ENCODE measurements around the gene CNTNAP5. TPM values are rescaled to one million over a fixed set of nuclear protein-coding genes. Genes with fewer than 3 reads are reported as not detected.

CNTNAP5 gene
- total RNA-seq, 1 experiment from 2014 or later: not detected

- no peaks in the 10 kb centered on the region for H3K27me3 ChIP-seq
- no peaks in the 10 kb centered on the region for H3K4me1 ChIP-seq
- H3K9me3 ChIP-seq (replicated peaks): no peaks in the 10 kb centered on the region
- no peak overlapping the region for H3K4me3 ChIP-seq
- no peaks in the 10 kb centered on the region for H3K36me3 ChIP-seq
- DNase-seq: no peak
- H3K27ac ChIP-seq: no peak overlapping the region
Observed at GRCh38 chr2:124092651-124093050, 67.6 kb downstream of the CNTNAP5 start.

- H3K4me3 ChIP-seq: no peak overlapping the region
- no peaks in the 10 kb centered on the region for H3K9me3 ChIP-seq (replicated peaks)
- H3K4me1 ChIP-seq: no peaks in the 10 kb centered on the region
- no peaks in the 10 kb centered on the region for H3K36me3 ChIP-seq
- no peaks in the 10 kb centered on the region for H3K27me3 ChIP-seq
- H3K27ac ChIP-seq: no peak overlapping the region
- DNase-seq: no peak
Observed at GRCh38 chr2:124104914-124105313, 79.8 kb downstream of the CNTNAP5 start.

- Histone ChIP-seq H3K36me3 (no peaks in the 10 kb centered on the region), H3K4me3 (no peak overlapping the region), H3K9me3 (replicated peaks) (no peaks in the 10 kb centered on the region), H3K27me3 (no peaks in the 10 kb centered on the region), H3K27ac (no peak overlapping the region), H3K4me1 (no peaks in the 10 kb centered on the region)
- DNase-seq: no peak
Observed at GRCh38 chr2:124112206-124112605, 87.1 kb downstream of the CNTNAP5 start.

- no peaks in the 10 kb centered on the region for H3K4me1 ChIP-seq
- no peak overlapping the region for H3K4me3 ChIP-seq
- H3K9me3 ChIP-seq (replicated peaks): no peaks in the 10 kb centered on the region
- no peak for DNase-seq
- H3K27me3 ChIP-seq: no peaks in the 10 kb centered on the region
- H3K27ac ChIP-seq: no peak overlapping the region
- H3K36me3 ChIP-seq: no peaks in the 10 kb centered on the region
Observed at GRCh38 chr2:124112966-124113365, 87.9 kb downstream of the CNTNAP5 start.

- Histone ChIP-seq H3K4me3 (no peak overlapping the region), H3K27ac (no peak overlapping the region), H3K9me3 (replicated peaks) (no peaks in the 10 kb centered on the region), H3K27me3 (no peaks in the 10 kb centered on the region), H3K4me1 (no peaks in the 10 kb centered on the region), H3K36me3 (no peaks in the 10 kb centered on the region)
- DNase-seq: no peak
Observed at GRCh38 chr2:124120246-124120645, 95.2 kb downstream of the CNTNAP5 start.

- H3K36me3 ChIP-seq: no peaks in the 10 kb centered on the region
- no peaks in the 10 kb centered on the region for H3K27me3 ChIP-seq
- no peak overlapping the region for H3K27ac ChIP-seq
- H3K9me3 ChIP-seq (replicated peaks): no peaks in the 10 kb centered on the region
- H3K4me3 ChIP-seq: no peak overlapping the region
- DNase-seq: no peak
- H3K4me1 ChIP-seq: no peaks in the 10 kb centered on the region
Observed at GRCh38 chr2:124121106-124121505, 96.0 kb downstream of the CNTNAP5 start.

GRCh38 chr2:124121760-124122275 lies 96.7 kb downstream of the CNTNAP5 start:
- H3K4me3 ChIP-seq: no peak overlapping the region
- DNase-seq: no peak
- H3K9me3 ChIP-seq (replicated peaks): no peaks in the 10 kb centered on the region
- H3K27ac ChIP-seq: no peak overlapping the region
- H3K4me1 ChIP-seq: no peaks in the 10 kb centered on the region
- H3K27me3 ChIP-seq: no peaks in the 10 kb centered on the region
- no peaks in the 10 kb centered on the region for H3K36me3 ChIP-seq

- Histone ChIP-seq H3K4me1 (no peaks in the 10 kb centered on the region), H3K4me3 (no peak overlapping the region), H3K9me3 (replicated peaks) (no peaks in the 10 kb centered on the region), H3K36me3 (no peaks in the 10 kb centered on the region), H3K27me3 (no peaks in the 10 kb centered on the region), H3K27ac (no peak overlapping the region)
- DNase-seq: no peak
Observed at GRCh38 chr2:124122340-124122739, 97.3 kb downstream of the CNTNAP5 start.

- no peak overlapping the region for H3K4me3 ChIP-seq
- H3K4me1 ChIP-seq: no peaks in the 10 kb centered on the region
- H3K9me3 ChIP-seq (replicated peaks): no peaks in the 10 kb centered on the region
- DNase-seq: no peak
- H3K36me3 ChIP-seq: no peaks in the 10 kb centered on the region
- no peaks in the 10 kb centered on the region; the same call in 1 of the 2 replicates for H3K27me3 ChIP-seq
- no peak overlapping the region for H3K27ac ChIP-seq
Observed at GRCh38 chr2:124131276-124131675, 106.2 kb downstream of the CNTNAP5 start.

GRCh38 chr2:124136110-124136509 lies 111.0 kb downstream of the CNTNAP5 start:
- no peaks in the 10 kb centered on the region for H3K4me1 ChIP-seq
- H3K36me3 ChIP-seq: no peaks in the 10 kb centered on the region
- no peak for DNase-seq
- H3K9me3 ChIP-seq (replicated peaks): no peaks in the 10 kb centered on the region
- H3K27me3 ChIP-seq: peaks cover 5% of the 10 kb centered on the region
- H3K4me3 ChIP-seq: no peak overlapping the region
- H3K27ac ChIP-seq: no peak overlapping the region

- Histone ChIP-seq H3K27me3 (peaks cover 5% of the 10 kb centered on the region), H3K27ac (no peak overlapping the region), H3K9me3 (replicated peaks) (no peaks in the 10 kb centered on the region), H3K4me3 (no peak overlapping the region), H3K4me1 (no peaks in the 10 kb centered on the region), H3K36me3 (no peaks in the 10 kb centered on the region)
- no peak for DNase-seq
Observed at GRCh38 chr2:124138076-124138475, 113.0 kb downstream of the CNTNAP5 start.

GRCh38 chr2:124145982-124146381 lies 120.9 kb downstream of the CNTNAP5 start:
- H3K36me3 ChIP-seq: no peaks in the 10 kb centered on the region
- no peaks in the 10 kb centered on the region for H3K4me1 ChIP-seq
- no peaks in the 10 kb centered on the region for H3K9me3 ChIP-seq (replicated peaks)
- DNase-seq: no peak
- no peak overlapping the region for H3K27ac ChIP-seq
- H3K27me3 ChIP-seq: no peaks in the 10 kb centered on the region
- H3K4me3 ChIP-seq: no peak overlapping the region

GRCh38 chr2:124147552-124147951 lies 122.5 kb downstream of the CNTNAP5 start:
- no peak overlapping the region for H3K27ac ChIP-seq
- no peaks in the 10 kb centered on the region for H3K27me3 ChIP-seq
- H3K4me1 ChIP-seq: no peaks in the 10 kb centered on the region
- no peak for DNase-seq
- no peak overlapping the region for H3K4me3 ChIP-seq
- no peaks in the 10 kb centered on the region for H3K9me3 ChIP-seq (replicated peaks)
- H3K36me3 ChIP-seq: no peaks in the 10 kb centered on the region

- Histone ChIP-seq H3K27ac (no peak overlapping the region), H3K27me3 (no peaks in the 10 kb centered on the region), H3K4me1 (no peaks in the 10 kb centered on the region), H3K4me3 (no peak overlapping the region), H3K9me3 (replicated peaks) (no peaks in the 10 kb centered on the region), H3K36me3 (no peaks in the 10 kb centered on the region)
- no peak for DNase-seq
Observed at GRCh38 chr2:124149571-124149970, 124.5 kb downstream of the CNTNAP5 start.

- H3K27me3 ChIP-seq: no peaks in the 10 kb centered on the region
- no peak for DNase-seq
- H3K27ac ChIP-seq: no peak overlapping the region
- H3K4me1 ChIP-seq: no peaks in the 10 kb centered on the region
- no peak overlapping the region for H3K4me3 ChIP-seq
- H3K9me3 ChIP-seq (replicated peaks): no peaks in the 10 kb centered on the region
- no peaks in the 10 kb centered on the region for H3K36me3 ChIP-seq
Observed at GRCh38 chr2:124151691-124152090, 126.6 kb downstream of the CNTNAP5 start.

- Histone ChIP-seq H3K36me3 (no peaks in the 10 kb centered on the region), H3K27me3 (no peaks in the 10 kb centered on the region), H3K4me1 (no peaks in the 10 kb centered on the region), H3K27ac (no peak overlapping the region), H3K9me3 (replicated peaks) (no peaks in the 10 kb centered on the region), H3K4me3 (no peak overlapping the region)
- no peak for DNase-seq
Observed at GRCh38 chr2:124153713-124154112, 128.6 kb downstream of the CNTNAP5 start.

All from SJCRH30 (cell line).